ENCODE results near the gene EML3.
A peak's percentile ranks its signal among the peaks of the same experiment; 100 is the strongest.

Gene EML3

DNA sequence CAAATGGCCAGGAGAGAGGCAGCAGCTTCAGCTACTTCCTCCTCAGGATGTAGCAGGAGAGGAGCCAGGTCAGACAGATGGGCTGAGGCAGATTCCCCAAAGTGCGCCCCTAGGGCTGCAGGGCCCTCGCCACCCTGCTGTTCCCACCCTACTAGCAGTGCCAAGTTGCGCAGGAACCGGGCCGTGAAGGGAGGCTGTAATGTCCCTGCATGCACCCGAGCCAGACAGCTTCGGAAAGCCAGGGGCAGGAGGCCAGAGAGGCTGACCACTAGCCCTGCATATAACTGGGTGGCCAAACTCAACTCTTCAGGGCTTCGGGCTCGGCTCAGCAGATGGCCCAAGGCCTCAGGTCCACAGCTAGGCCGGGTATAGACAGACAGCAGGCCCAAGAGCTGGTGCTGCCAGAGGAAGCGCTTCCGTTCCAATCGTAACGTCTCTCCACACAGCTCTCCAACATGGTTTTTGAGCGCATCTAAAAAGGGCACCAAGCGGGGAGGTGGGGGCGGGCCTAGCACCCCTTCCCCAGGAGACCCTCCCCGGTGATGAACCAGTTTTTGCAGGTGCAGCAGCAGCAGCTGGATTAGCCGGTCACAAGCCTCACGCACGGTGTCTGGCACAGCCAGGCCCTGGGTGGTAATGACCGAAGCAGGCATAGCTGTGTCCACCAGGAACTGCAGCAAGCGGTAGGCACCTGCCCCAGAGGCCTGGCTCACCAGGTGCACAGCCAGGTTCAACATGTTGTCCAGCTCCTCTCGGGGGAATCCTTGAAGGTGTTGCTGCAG lies 35.8 kb upstream of the EML3 start:
- TF ChIP-seq, protein P1, sequence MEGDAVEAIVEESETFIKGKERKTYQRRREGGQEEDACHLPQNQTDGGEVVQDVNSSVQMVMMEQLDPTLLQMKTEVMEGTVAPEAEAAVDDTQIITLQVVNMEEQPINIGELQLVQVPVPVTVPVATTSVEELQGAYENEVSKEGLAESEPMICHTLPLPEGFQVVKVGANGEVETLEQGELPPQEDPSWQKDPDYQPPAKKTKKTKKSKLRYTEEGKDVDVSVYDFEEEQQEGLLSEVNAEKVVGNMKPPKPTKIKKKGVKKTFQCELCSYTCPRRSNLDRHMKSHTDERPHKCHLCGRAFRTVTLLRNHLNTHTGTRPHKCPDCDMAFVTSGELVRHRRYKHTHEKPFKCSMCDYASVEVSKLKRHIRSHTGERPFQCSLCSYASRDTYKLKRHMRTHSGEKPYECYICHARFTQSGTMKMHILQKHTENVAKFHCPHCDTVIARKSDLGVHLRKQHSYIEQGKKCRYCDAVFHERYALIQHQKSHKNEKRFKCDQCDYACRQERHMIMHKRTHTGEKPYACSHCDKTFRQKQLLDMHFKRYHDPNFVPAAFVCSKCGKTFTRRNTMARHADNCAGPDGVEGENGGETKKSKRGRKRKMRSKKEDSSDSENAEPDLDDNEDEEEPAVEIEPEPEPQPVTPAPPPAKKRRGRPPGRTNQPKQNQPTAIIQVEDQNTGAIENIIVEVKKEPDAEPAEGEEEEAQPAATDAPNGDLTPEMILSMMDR (IDR thresholded peaks at IDR 0.05; ENCODE audit: control insufficient read depth, extremely low read depth, insufficient read depth) = no peak
- DNase-seq (ENCODE audit: low read depth) = no peak
- H3K4me3 ChIP-seq (ENCODE audit: low read depth, low read length) = no peak overlapping the region

DNA sequence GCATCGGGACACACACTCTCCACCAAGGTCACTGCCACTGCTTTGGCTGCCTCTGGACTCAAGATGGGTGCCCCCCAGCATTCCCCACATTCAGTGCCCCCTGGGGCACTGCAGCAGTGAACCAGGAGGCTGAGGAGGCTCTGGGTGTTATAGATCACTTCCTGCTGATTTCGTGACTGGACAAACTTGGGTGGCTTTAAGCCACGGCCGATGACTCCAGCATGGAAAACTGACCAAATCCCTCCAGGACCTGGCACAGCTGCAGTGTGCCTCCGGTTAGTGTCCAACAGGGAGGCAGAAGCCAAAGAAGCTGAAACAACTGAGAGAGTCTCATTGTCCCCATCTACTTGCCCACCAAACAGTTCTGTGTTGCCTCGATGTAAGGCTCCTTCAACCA lies 35.0 kb upstream of the EML3 start:
- DNase-seq (ENCODE audit: low read depth) = no peak
- TF ChIP-seq, protein P1 (IDR thresholded peaks at IDR 0.05; ENCODE audit: control insufficient read depth, extremely low read depth, insufficient read depth) = no peak
- H3K4me3 ChIP-seq (ENCODE audit: low read depth, low read length) = no peak overlapping the region

DNA sequence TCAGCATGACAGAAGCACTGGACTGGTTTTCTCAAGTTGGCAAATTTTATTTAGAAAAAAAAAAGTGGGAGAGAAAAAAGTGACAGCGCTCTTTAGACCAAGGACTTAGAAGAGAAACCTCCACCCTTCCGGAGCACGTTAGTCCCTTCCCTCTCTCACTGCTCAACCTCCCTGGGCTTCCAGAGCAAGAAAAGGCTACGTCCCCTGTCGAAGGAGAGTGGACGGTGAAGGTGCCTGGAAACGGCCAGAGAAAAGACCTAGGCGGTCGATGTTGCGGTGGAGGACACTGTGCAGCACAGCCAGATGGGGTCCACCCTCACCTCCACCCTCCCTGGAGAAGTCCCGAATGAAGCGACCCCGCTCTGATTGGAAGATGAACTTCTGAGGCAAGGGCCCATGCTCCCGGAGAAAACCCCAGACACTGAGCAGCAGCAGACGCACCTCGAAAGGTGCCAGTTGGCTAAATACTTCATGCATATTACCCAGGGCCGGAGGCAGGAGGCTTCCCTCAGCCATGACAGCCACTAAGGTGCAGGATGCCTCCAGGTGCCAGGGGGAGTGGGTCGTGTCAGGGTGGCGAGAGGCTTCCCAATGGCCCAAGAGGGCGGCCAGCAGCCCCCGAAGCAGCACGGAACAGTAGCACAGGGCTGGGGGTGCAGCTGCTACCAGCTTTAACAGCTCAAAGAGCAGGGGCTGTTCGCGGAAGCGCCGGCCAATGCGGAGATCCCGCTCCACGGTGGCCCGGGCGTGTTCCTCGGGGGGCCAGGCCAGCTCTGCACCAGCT lies 34.4 kb upstream of the EML3 start:
- TF ChIP-seq, protein P1 (IDR thresholded peaks at IDR 0.05; ENCODE audit: control insufficient read depth, extremely low read depth, insufficient read depth) = no peak
- no peak for DNase-seq (ENCODE audit: low read depth)
- H3K4me3 ChIP-seq (ENCODE audit: low read depth, low read length) = peak overlapping the region; percentile 6; the same call in 1 of the 2 replicates

DNA sequence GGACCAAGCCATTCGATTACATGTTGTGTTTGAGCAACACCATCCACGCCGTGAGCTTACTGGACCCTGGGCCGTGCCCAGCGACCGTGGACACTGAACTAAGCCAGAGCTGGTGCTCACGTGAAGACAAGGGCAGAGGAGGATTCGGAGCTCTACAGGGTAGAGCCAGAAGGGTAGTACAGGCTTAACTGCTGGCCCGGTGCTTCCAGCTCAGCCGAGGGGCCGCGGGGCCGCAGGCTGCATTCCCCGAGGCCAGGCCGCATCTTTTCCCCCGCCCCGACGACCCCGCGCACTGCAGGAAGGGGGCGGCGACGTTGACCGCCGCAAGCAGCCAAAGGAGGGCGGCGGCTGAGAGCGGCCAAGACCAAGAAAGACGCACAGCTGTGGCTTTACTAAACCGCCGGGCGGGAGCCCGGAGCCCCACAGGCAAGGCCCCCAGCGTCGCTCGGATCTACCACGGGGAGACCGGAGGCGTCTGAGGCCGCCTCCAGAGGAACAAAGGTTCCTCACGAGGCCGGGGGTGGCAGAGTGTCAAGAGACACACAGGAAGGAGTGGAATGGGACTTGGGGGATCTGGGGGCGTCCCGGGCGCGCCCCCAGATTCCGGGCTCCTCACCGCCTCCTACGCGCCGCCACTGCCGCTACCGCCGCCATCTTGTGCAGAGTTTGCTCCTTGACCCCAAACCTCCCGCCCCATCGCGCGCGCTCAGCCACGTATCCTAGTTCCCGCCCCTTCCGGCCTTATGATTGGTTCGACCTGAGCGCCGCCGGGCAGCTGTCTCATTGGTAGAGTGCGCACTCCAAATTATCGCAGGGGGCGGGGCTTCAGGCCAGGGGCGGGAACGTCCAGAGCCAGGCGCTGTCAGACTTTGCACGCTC lies 33.6 kb upstream of the EML3 start, which contains the start of gene GANAB:
Gene GANAB (minus strand): TSS at position 668 of the 879 bp plus-strand sequence. CDS start 14 bp downstream, at position 654.
- H3K4me3 ChIP-seq (ENCODE audit: low read depth, low read length) = peak within 1 kb of the TSS; percentile 99
- TF ChIP-seq, protein P1 (IDR thresholded peaks at IDR 0.05; ENCODE audit: control insufficient read depth, extremely low read depth, insufficient read depth) = no peak
- peak; percentile 90 for DNase-seq (ENCODE audit: low read depth)

DNA sequence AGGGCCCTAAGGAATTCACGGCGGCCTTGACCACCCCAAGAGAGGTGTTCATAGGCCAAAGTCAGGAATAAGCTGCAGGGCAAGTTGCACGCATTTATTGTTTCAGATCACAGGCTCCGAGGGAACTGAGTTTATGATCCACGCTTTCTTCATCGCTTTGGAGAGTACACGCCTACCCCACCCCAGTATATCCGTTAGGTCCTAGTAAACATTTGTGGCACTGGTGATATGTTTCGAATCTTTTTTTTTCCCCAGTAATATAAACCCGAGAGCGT lies 33.0 kb upstream of the EML3 start:
- TF ChIP-seq, protein P1 (IDR thresholded peaks at IDR 0.05; ENCODE audit: control insufficient read depth, extremely low read depth, insufficient read depth) = no peak
- H3K4me3 ChIP-seq (ENCODE audit: low read depth, low read length) = peak overlapping the region; percentile 99
- DNase-seq (ENCODE audit: low read depth) = no peak

DNA sequence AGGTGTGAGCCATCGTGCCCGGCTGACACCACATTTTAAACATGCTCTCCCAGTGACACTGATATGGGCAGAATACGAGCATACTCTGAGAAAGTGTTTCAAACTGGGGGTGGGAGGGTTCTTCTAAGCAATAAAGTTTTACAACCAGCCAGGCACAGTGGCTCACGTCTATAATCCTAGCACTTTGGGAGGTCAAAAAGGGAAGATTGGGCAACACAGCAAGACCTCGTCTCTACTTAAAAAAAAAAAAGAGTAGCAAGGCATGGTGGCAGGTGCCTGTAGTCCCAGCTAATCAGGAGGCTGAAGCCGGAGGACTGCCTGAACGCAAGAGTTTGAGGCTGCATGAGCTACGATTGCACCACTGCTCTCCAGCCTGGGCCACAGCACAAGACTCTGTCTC lies 31.6 kb upstream of the EML3 start:
- H3K4me3 ChIP-seq (ENCODE audit: low read depth, low read length) = no peak overlapping the region
- DNase-seq (ENCODE audit: low read depth) = no peak
- TF ChIP-seq, protein P1 (IDR thresholded peaks at IDR 0.05; ENCODE audit: control insufficient read depth, extremely low read depth, insufficient read depth) = no peak

Data from LNCaP clone FGC (cell line).